Measurements from ENCODE around the gene SLC26A8. TPM values are rescaled to one million over a fixed set of nuclear protein-coding genes. Genes with fewer than 3 reads are reported as not detected.

Gene SLC26A8
- total RNA-seq, 1 experiment from 2014 or later = not detected

DNA sequence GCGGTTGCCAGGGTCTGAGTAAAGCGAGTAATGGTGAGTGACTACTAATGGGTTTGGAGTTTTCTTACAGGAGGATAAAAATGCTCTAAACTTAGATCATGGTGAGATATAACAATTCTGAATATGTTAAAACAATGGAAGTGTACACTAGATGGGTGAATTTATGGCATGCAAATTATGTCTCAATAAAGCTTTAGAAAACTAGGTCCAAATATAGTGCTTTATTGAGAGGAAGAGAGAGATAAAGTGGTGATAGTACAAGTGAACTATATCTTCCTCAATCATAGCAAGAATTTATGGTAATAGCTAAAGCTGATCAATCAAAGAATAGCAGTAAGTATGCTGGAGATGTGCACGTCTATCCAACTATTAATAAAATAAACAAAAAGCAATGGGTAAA lies 127.4 kb downstream of the SLC26A8 start:
- CTCF ChIA-PET = no interaction called here
- Histone ChIP-seq H3K27ac (ENCODE audit: low read depth, low read length) (no peak overlapping the region), H3K79me2 (ENCODE audit: insufficient read depth, low read length) (peaks cover 99% of the 10 kb centered on the region), H3K9me3 (ENCODE audit: control insufficient read depth in 1 of 2, insufficient read depth in 1 of 2, low read depth in 1 of 2, low read length in 2 of 2) (no peaks in the 10 kb centered on the region), H3K4me2 (ENCODE audit: low read length) (no peak overlapping the region), H3K9me2 (ENCODE audit: insufficient read depth) (no peaks in the 10 kb centered on the region), H2AFZ (ENCODE audit: low read depth, low read length, poor library complexity, severe bottlenecking) (no peak overlapping the region), H4K20me1 (ENCODE audit: insufficient read depth) (peaks cover 41% of the 10 kb centered on the region; the same call in 1 of the 2 replicates), H3K9ac (ENCODE audit: low read length) (no peak overlapping the region), H3K4me1 (ENCODE audit: control insufficient read depth in 1 of 2, insufficient read depth in 2 of 2, low read length in 2 of 2) (no peaks in the 10 kb centered on the region; a peak in 1 of 4 replicates), H3K27me3 (ENCODE audit: insufficient read depth, low read length) (no peaks in the 10 kb centered on the region), H3K36me3 (ENCODE audit: control insufficient read depth in 1 of 2, insufficient read depth in 2 of 2, low read length in 2 of 2) (peaks cover 0 to 28% of the 10 kb centered on the region in 2 experiments; a peak in 1 of 4 replicates), H3K4me3 (replicated peaks in 1 of 2; ENCODE audit: low read depth in 1 of 2, low read length in 2 of 2) (no peak overlapping the region)
- no peak for ATAC-seq
- BruUV-seq (replicated peaks) = no TSS peak
- intact Hi-C loops (cut with micrococcal nuclease) = no loop called here
- POLR2A ChIA-PET = no interaction called here
- TF ChIP-seq YY1 (IDR thresholded peaks at IDR 0.05; ENCODE audit: extremely low read depth, insufficient replicate concordance, low read depth, low read length) (no peak), ELF1 (IDR thresholded peaks at IDR 0.05; ENCODE audit: borderline replicate concordance, low read depth) (no peak), ZFX (IDR thresholded peaks at IDR 0.05) (no peak), SRF (IDR thresholded peaks at IDR 0.05; ENCODE audit: low read depth) (no peak), CBX3 (IDR thresholded peaks at IDR 0.05; ENCODE audit: low read depth) (no peak), POLR2A (IDR thresholded peaks at IDR 0.05; ENCODE audit: borderline replicate concordance, extremely low read depth, insufficient read depth, insufficient read length) (no peak), EZH2phosphoT487 (IDR thresholded peaks at IDR 0.05; ENCODE audit: borderline replicate concordance) (no peak), SP1 (IDR thresholded peaks at IDR 0.05; ENCODE audit: low read depth) (no peak), TCF7L2 (IDR thresholded peaks at IDR 0.05; ENCODE audit: borderline replicate concordance, extremely low read depth, insufficient read depth, insufficient read length) (no peak)
- TF ChIP-seq, protein P1, sequence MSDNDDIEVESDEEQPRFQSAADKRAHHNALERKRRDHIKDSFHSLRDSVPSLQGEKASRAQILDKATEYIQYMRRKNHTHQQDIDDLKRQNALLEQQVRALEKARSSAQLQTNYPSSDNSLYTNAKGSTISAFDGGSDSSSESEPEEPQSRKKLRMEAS (IDR thresholded peaks at IDR 0.05) = no peak
- TF ChIP-seq, protein P2, sequence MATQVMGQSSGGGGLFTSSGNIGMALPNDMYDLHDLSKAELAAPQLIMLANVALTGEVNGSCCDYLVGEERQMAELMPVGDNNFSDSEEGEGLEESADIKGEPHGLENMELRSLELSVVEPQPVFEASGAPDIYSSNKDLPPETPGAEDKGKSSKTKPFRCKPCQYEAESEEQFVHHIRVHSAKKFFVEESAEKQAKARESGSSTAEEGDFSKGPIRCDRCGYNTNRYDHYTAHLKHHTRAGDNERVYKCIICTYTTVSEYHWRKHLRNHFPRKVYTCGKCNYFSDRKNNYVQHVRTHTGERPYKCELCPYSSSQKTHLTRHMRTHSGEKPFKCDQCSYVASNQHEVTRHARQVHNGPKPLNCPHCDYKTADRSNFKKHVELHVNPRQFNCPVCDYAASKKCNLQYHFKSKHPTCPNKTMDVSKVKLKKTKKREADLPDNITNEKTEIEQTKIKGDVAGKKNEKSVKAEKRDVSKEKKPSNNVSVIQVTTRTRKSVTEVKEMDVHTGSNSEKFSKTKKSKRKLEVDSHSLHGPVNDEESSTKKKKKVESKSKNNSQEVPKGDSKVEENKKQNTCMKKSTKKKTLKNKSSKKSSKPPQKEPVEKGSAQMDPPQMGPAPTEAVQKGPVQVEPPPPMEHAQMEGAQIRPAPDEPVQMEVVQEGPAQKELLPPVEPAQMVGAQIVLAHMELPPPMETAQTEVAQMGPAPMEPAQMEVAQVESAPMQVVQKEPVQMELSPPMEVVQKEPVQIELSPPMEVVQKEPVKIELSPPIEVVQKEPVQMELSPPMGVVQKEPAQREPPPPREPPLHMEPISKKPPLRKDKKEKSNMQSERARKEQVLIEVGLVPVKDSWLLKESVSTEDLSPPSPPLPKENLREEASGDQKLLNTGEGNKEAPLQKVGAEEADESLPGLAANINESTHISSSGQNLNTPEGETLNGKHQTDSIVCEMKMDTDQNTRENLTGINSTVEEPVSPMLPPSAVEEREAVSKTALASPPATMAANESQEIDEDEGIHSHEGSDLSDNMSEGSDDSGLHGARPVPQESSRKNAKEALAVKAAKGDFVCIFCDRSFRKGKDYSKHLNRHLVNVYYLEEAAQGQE (IDR thresholded peaks at IDR 0.05; ENCODE audit: low read depth) = no peak
- RAD21 ChIA-PET (ENCODE audit: low non-redundant PET in 1 of 2, low total read pairs in 2 of 2, uncharacterized antibody in 2 of 2, unreplicated experiment in 2 of 2) = no interaction called here
- no peak for DNase-seq (ENCODE audit: low read depth, low spot score)

Measured in HCT116 (cell line).